Ascending aorta (tissue), 2 donors: ENCODE data around the gene CASQ2. TPM values are rescaled to one million over a fixed set of nuclear protein-coding genes. Genes with fewer than 3 reads are reported as not detected.

Experiments used
- DNase-seq, 2 donors: peaks; one replicate each; pipeline ENCODE4 v3.0.0-alpha.2; 2019; ENCODE audit warnings: low spot score in 2 of 2
- H3K27ac ChIP-seq, 2 donors: fragments of 200-600 bp; sonication (generic); one replicate each; pipeline ENCODE4 v1.5.1; 2016 to 2017; ENCODE audit warnings: mild to moderate bottlenecking in 1 of 2
- H3K27me3 ChIP-seq: fragments of 200-600 bp; sonication (generic); one replicate; pipeline ENCODE4 v1.5.1; 2017
- H3K36me3 ChIP-seq, 2 donors: fragments of 200-600 bp; sonication (generic); one replicate each; pipeline ENCODE4 v1.5.1; 2016
- H3K4me1 ChIP-seq, 2 donors: fragments of 200-600 bp; sonication (generic); one replicate each; pipeline ENCODE4 v1.5.1; 2016 to 2017; ENCODE audit warnings: mild to moderate bottlenecking in 1 of 2
- H3K4me3 ChIP-seq, 2 donors: fragments of 200-600 bp; sonication (generic); one replicate each; pipeline ENCODE4 v1.5.1; 2016 to 2017; ENCODE audit warnings: mild to moderate bottlenecking in 1 of 2
- H3K9me3 ChIP-seq, 2 donors: fragments of 200-600 bp; sonication (generic); one replicate each; pipeline ENCODE4 v1.5.1; 2016
- CTCF ChIP-seq, 3 experiments: fragments of 200-600 bp in 2 of 3; fragments of 450-650 bp in 1 of 3; sonication (generic) in 2 of 3; IDR thresholded peaks; one replicate each; pipeline ENCODE4 v1.5.1; 2016 to 2019; ENCODE audit warnings: antibody characterized with exemption in 3 of 3, mild to moderate bottlenecking in 1 of 3, moderate library complexity in 1 of 3
- intact Hi-C: fragments of 100-400 bp; cut with DNase I; formaldehyde crosslinking; loops from one replicate; pipeline ENCODE4 v1.15.1; 2023
- total RNA-seq: library from RNA; depleted of rRNA; stranded (reverse); fragments of >200 nt; gene quantifications from one replicate; pipeline ENCODE4 v1.1.0, GENCODE V29; 2016

CASQ2 gene
- total RNA-seq = 3.8 TPM

- H3K36me3 ChIP-seq = no peaks in the 10 kb centered on the region
- peaks cover 0 to 3% of the 10 kb centered on the region in 2 donors for H3K4me1 ChIP-seq
- no peak for DNase-seq
- no peaks in the 10 kb centered on the region for H3K27me3 ChIP-seq
- intact Hi-C loops = loop anchor here (5.0 kb wide), 1 partner anchor 631 kb away; no protein-coding TSS in a partner anchor
- H3K4me3 ChIP-seq = no peak within 1 kb of the TSS
- no peaks in the 10 kb centered on the region for H3K9me3 ChIP-seq
- TF ChIP-seq CTCF (IDR thresholded peaks at IDR 0.05) = no peak
- peak within 1 kb of the TSS; percentile 8 to 60 for H3K27ac ChIP-seq
Observed at GRCh38 chr1:115768549-115768948, at the start of gene CASQ2. Gene CASQ2, minus strand, starts transcription at chr1:115768714. Its CDS starts 173 bp downstream, at chr1:115768541.

GRCh38 chr1:115815694-115816093 is 47.2 kb upstream of the CASQ2 start:
- H3K27ac ChIP-seq = no peak overlapping the region
- H3K9me3 ChIP-seq = no peaks in the 10 kb centered on the region
- DNase-seq = no peak
- intact Hi-C loops = no loop called here
- TF ChIP-seq CTCF (IDR thresholded peaks at IDR 0.05) = no peak
- H3K36me3 ChIP-seq = no peaks in the 10 kb centered on the region
- H3K4me1 ChIP-seq = no peaks in the 10 kb centered on the region
- no peaks in the 10 kb centered on the region for H3K27me3 ChIP-seq
- H3K4me3 ChIP-seq = no peak overlapping the region

GRCh38 chr1:115814685-115815398 is 46.3 kb upstream of the CASQ2 start:
- Histone ChIP-seq H3K4me1 (no peaks in the 10 kb centered on the region), H3K27ac (no peak overlapping the region), H3K9me3 (no peaks in the 10 kb centered on the region), H3K27me3 (no peaks in the 10 kb centered on the region), H3K4me3 (no peak overlapping the region), H3K36me3 (no peaks in the 10 kb centered on the region)
- TF ChIP-seq CTCF (IDR thresholded peaks at IDR 0.05) = no peak
- no peak for DNase-seq
- intact Hi-C loops = no loop called here

GRCh38 chr1:115813727-115814126 is 45.2 kb upstream of the CASQ2 start:
- Histone ChIP-seq H3K27me3 (no peaks in the 10 kb centered on the region), H3K27ac (no peak overlapping the region), H3K9me3 (no peaks in the 10 kb centered on the region), H3K4me3 (no peak overlapping the region), H3K4me1 (no peaks in the 10 kb centered on the region), H3K36me3 (no peaks in the 10 kb centered on the region)
- TF ChIP-seq CTCF (IDR thresholded peaks at IDR 0.05) = no peak
- DNase-seq = no peak
- intact Hi-C loops = no loop called here

- intact Hi-C loops = no loop called here
- Histone ChIP-seq H3K27me3 (no peaks in the 10 kb centered on the region), H3K4me1 (no peaks in the 10 kb centered on the region), H3K4me3 (no peak overlapping the region), H3K27ac (no peak overlapping the region), H3K9me3 (no peaks in the 10 kb centered on the region), H3K36me3 (no peaks in the 10 kb centered on the region)
- TF ChIP-seq CTCF (IDR thresholded peaks at IDR 0.05) = no peak
- no peak for DNase-seq
Observed at GRCh38 chr1:115811140-115811828, 42.8 kb upstream of the CASQ2 start.
